H1 (cell line): ENCODE measurements around the gene FOSL2. TPM values are rescaled to one million over a fixed set of nuclear protein-coding genes. Genes with fewer than 3 reads are reported as not detected.
A peak's percentile ranks its signal among the peaks of the same experiment; 100 is the strongest.

ENCODE experiments used
- ASH2L ChIP-seq: fragments of 200-600, 300-600 bp; sonication (generic); IDR thresholded peaks from one replicate; pipeline ENCODE4 v1.7.1; 2017; ENCODE audit warnings: low read length
- CHD2 ChIP-seq: IDR thresholded peaks from 2 replicates; pipeline ENCODE4 v1.6.1; 2012; ENCODE audit warnings: low read length, improper control_type of control experiment
- CREB1 ChIP-seq: IDR thresholded peaks from 2 replicates; pipeline ENCODE4 v1.6.1; 2012; ENCODE audit warnings: inconsistent platforms
- CTBP2 ChIP-seq: IDR thresholded peaks from 2 replicates; pipeline ENCODE4 v1.7.0; 2011; ENCODE audit warnings: borderline replicate concordance, mild to moderate bottlenecking, moderate library complexity, mixed read lengths, low read length; ENCODE audit not compliant: insufficient read depth, insufficient read length
- HDAC2 ChIP-seq, 2 experiments: fragments of 300-600 bp in 1 of 2; sonication (generic) in 1 of 2; IDR thresholded peaks; 2 replicates each; pipeline ENCODE4 v1.6.1; 2011 to 2012; ENCODE audit warnings: low read depth in 2 of 2, low read length in 2 of 2, mild to moderate bottlenecking in 2 of 2, moderate library complexity in 2 of 2, borderline replicate concordance in 1 of 2, inconsistent platforms in 1 of 2
- HDAC6 ChIP-seq: IDR thresholded peaks from one replicate; pipeline ENCODE4 v1.7.1; 2012; ENCODE audit warnings: low read depth, mild to moderate bottlenecking, inconsistent platforms, low read length, moderate library complexity
- JUN ChIP-seq: IDR thresholded peaks from 2 replicates; pipeline ENCODE4 v1.6.1; 2011; ENCODE audit warnings: low read depth, mild to moderate bottlenecking, improper control_type of control experiment, low read length
- JUND ChIP-seq: IDR thresholded peaks from 2 replicates; pipeline ENCODE4 v1.6.1; 2011; ENCODE audit warnings: mild to moderate bottlenecking, improper control_type of control experiment, low read length
- KDM4A ChIP-seq: IDR thresholded peaks from one replicate; pipeline ENCODE4 v1.7.1; 2012; ENCODE audit warnings: low read depth, mild to moderate bottlenecking, moderate library complexity, low read length, inconsistent platforms; ENCODE audit not compliant: severe bottlenecking
- POLR2AphosphoS5 ChIP-seq: IDR thresholded peaks from 2 replicates; pipeline ENCODE4 v1.6.1; 2011; ENCODE audit warnings: low read depth, low read length
- POU5F1 ChIP-seq: IDR thresholded peaks from 2 replicates; pipeline ENCODE4 v1.6.1; 2011; ENCODE audit warnings: low read depth, mild to moderate bottlenecking, low read length, moderate library complexity
- RAD21 ChIP-seq, 2 experiments: IDR thresholded peaks in 1 of 2; conservative IDR thresholded peaks in 1 of 2; 2 replicates each; pipeline ENCODE4 v1.6.1; 2011; ENCODE audit warnings: low read depth in 2 of 2, low read length in 2 of 2, improper control_type of control experiment in 1 of 2, inconsistent platforms in 1 of 2, mild to moderate bottlenecking in 1 of 2, moderate library complexity in 1 of 2
- SAP30 ChIP-seq: fragments of 300-600 bp; sonication (generic); IDR thresholded peaks from 2 replicates; pipeline ENCODE4 v1.7.1; 2012; ENCODE audit warnings: low read length, moderate library complexity, mild to moderate bottlenecking, inconsistent platforms; ENCODE audit not compliant: insufficient read depth, insufficient replicate concordance
- SIN3A ChIP-seq, 2 experiments: IDR thresholded peaks in 1 of 2; conservative IDR thresholded peaks in 1 of 2; 2 replicates each; pipeline ENCODE4 v1.6.1; 2011 to 2012; ENCODE audit warnings: low read length in 2 of 2, improper control_type of control experiment in 1 of 2, low read depth in 1 of 2, mild to moderate bottlenecking in 1 of 2
- SP4 ChIP-seq: IDR thresholded peaks from 2 replicates; pipeline ENCODE4 v1.6.1; 2012; ENCODE audit warnings: low read length, inconsistent platforms
- SRF ChIP-seq: IDR thresholded peaks from 2 replicates; pipeline ENCODE4 v1.6.1; 2011; ENCODE audit warnings: mild to moderate bottlenecking, low read depth, low read length, moderate library complexity
- TAF1 ChIP-seq: IDR thresholded peaks from 2 replicates; pipeline ENCODE4 v1.6.1; 2011; ENCODE audit warnings: mild to moderate bottlenecking, low read depth, low read length
- TBP ChIP-seq: IDR thresholded peaks from 2 replicates; pipeline ENCODE4 v1.6.1; 2011; ENCODE audit warnings: low read depth, low read length, improper control_type of control experiment
- TCF12 ChIP-seq: IDR thresholded peaks from 2 replicates; pipeline ENCODE4 v1.6.1; 2011; ENCODE audit warnings: low read depth, mild to moderate bottlenecking, low read length
- ZNF274 ChIP-seq: IDR thresholded peaks from 2 replicates; pipeline ENCODE4 v1.7.0; 2012; ENCODE audit warnings: low read length, borderline replicate concordance; ENCODE audit errors: extremely low read depth
- polyA plus RNA-seq, 7 experiments: library from polyadenylated mRNA; depleted of rRNA in 3 of 7; stranded (reverse) in 5 of 7; unstranded in 2 of 7; fragments of >200 nt in 5 of 7; fragments of 200-250 nt in 2 of 7; gene quantifications; 1 replicate in 5 of 7; 2 replicates in 1 of 7; 4 replicates in 1 of 7; pipeline versions ENCODE4 v1.2.1 to v1.2.3, GENCODE V29; 2011 to 2013; ENCODE audit warnings: missing spikeins in 2 of 7, mixed read lengths in 2 of 7
- total RNA-seq: library from RNA; stranded (reverse); fragmentation: NEBNext Ultra II Directional; extraction: Animal tissue kit (Norgen Biotek cat#: 25700); gene quantifications from 2 replicates; pipeline ENCODE4 v1.2.1, GENCODE V29; 2021
- TF ChIP-seq, protein P1 (sequence below): IDR thresholded peaks from 2 replicates; pipeline ENCODE4 v1.6.1; 2012; ENCODE audit warnings: inconsistent platforms
- TF ChIP-seq, protein P2 (sequence below): IDR thresholded peaks from 2 replicates; pipeline ENCODE4 v1.6.1; 2012; ENCODE audit warnings: low read length, inconsistent platforms

Gene FOSL2
- total and polyA plus RNA-seq, 2 of the 8 experiments (the other 6 are each of a cell fraction or from before 2014, with no cell fraction given): 1.5 to 4.5 TPM

- TF ChIP-seq ZNF274 (no peak), TAF1 (peak; percentile 82), CREB1 (peak; percentile 36; the same call in 1 of the 2 replicates), SAP30 (no peak), SP4 (no peak), HDAC6 (no peak), ASH2L (peak; percentile 23), JUN (peak; percentile 55; the same call in 1 of the 2 replicates), RAD21 (IDR thresholded peaks at IDR 0.05 in 1 of 2, conservative IDR thresholded peaks at IDR 0.05 in 1 of 2; ENCODE audit: low read depth in 2 of 2, low read length in 2 of 2) (peak in 1 of 2 experiments; percentile 7; a peak in 1 of 4 replicates), POU5F1 (no peak), CHD2 (no peak), SRF (peak; percentile 59; the same call in 1 of the 2 replicates), POLR2AphosphoS5 (peak; percentile 30), SIN3A (conservative IDR thresholded peaks at IDR 0.05 in 1 of 2, IDR thresholded peaks at IDR 0.05 in 1 of 2; ENCODE audit: low read depth in 1 of 2, low read length in 2 of 2) (peak; percentile 36 to 90; a peak in 2 of 4 replicates), TCF12 (no peak), HDAC2 (IDR thresholded peaks at IDR 0.05; ENCODE audit: borderline replicate concordance in 1 of 2, low read depth in 2 of 2, low read length in 2 of 2) (peak in 1 of 2 experiments; percentile 10; a peak in 1 of 4 replicates), KDM4A (peak; percentile 36), TBP (peak; percentile 85), CTBP2 (no peak), JUND (peak; percentile 96)
- TF ChIP-seq, protein P1, sequence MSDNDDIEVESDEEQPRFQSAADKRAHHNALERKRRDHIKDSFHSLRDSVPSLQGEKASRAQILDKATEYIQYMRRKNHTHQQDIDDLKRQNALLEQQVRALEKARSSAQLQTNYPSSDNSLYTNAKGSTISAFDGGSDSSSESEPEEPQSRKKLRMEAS: peak; percentile 96
- TF ChIP-seq, protein P2, sequence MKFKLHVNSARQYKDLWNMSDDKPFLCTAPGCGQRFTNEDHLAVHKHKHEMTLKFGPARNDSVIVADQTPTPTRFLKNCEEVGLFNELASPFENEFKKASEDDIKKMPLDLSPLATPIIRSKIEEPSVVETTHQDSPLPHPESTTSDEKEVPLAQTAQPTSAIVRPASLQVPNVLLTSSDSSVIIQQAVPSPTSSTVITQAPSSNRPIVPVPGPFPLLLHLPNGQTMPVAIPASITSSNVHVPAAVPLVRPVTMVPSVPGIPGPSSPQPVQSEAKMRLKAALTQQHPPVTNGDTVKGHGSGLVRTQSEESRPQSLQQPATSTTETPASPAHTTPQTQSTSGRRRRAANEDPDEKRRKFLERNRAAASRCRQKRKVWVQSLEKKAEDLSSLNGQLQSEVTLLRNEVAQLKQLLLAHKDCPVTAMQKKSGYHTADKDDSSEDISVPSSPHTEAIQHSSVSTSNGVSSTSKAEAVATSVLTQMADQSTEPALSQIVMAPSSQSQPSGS: no peak
These were observed at the start of gene FOSL2 (continued) for GRCh38 chr2:28392297-28393113.
